Stimulated activated CD4-positive, alpha-beta T cell treated with anti-CD3 and anti-CD28 coated beads, Interleukin-15, amount 100 ng/mL, for 48 hours (primary cell): ENCODE results near the gene UBE2L6.
A peak's percentile ranks its signal among the peaks of the same experiment; 100 is the strongest.

Experiments
- DNase-seq, 2 donors: peaks; one replicate each; pipeline ENCODE4 v3.0.0-alpha.2; 2020; ENCODE audit warnings: low read depth in 2 of 2

UBE2L6 gene

GRCh38 chr11:57530215-57530595 is 37.3 kb downstream of the UBE2L6 start:
- peak in 1 of 2 donors; percentile 4 for DNase-seq

GRCh38 chr11:57529012-57529411 is 38.5 kb downstream of the UBE2L6 start:
- DNase-seq: no peak

- DNase-seq: peak; percentile 41 to 67
Measured at GRCh38 chr11:57527056-57527631, 40.3 kb downstream of the UBE2L6 start.

- DNase-seq: no peak
Measured at GRCh38 chr11:57523419-57523818, 44.1 kb downstream of the UBE2L6 start.

GRCh38 chr11:57521116-57521515 is 46.4 kb downstream of the UBE2L6 start:
- DNase-seq: no peak

GRCh38 chr11:57516061-57516443 is 51.4 kb downstream of the UBE2L6 start:
- no peak for DNase-seq

GRCh38 chr11:57515332-57516060 is 52.0 kb downstream of the UBE2L6 start, which contains the start of gene SLC43A1:
TSS of gene SLC43A1 (minus strand) at chr11:57515702. CDS start at chr11:57514111, 1,591 bp downstream.
- DNase-seq: peak in 1 of 2 donors; percentile 19

GRCh38 chr11:57514538-57515331 is 52.7 kb downstream of the UBE2L6 start:
- DNase-seq: peak; percentile 20 to 35

GRCh38 chr11:57513911-57514537 is 53.4 kb downstream of the UBE2L6 start:
- DNase-seq: no peak

- no peak for DNase-seq
Measured at GRCh38 chr11:57513452-57513795, 54.0 kb downstream of the UBE2L6 start.

- no peak for DNase-seq
Measured at GRCh38 chr11:57512646-57513451, 54.6 kb downstream of the UBE2L6 start.

GRCh38 chr11:57511741-57512430 is 55.6 kb downstream of the UBE2L6 start:
- DNase-seq: no peak

GRCh38 chr11:57508341-57509170 is 58.9 kb downstream of the UBE2L6 start:
- no peak for DNase-seq

GRCh38 chr11:57506522-57506921 is 61.0 kb downstream of the UBE2L6 start:
- DNase-seq: no peak

- DNase-seq: no peak
Measured at GRCh38 chr11:57504511-57504910, 63.0 kb downstream of the UBE2L6 start.

GRCh38 chr11:57502870-57503269 is 64.6 kb downstream of the UBE2L6 start:
- no peak for DNase-seq

- no peak for DNase-seq
Measured at GRCh38 chr11:57502376-57502775, 65.1 kb downstream of the UBE2L6 start.

GRCh38 chr11:57501953-57502352 is 65.5 kb downstream of the UBE2L6 start:
- no peak for DNase-seq
